DND-41 (cell line): ENCODE data around the gene FAM153A.
"Not testable (repeated sequence)": the region's sequence is repeated elsewhere in the genome, so short reads cannot be mapped to it uniquely, and the experiment has no call there.

Source experiments
- EZH2 ChIP-seq: IDR thresholded peaks from 3 replicates; pipeline ENCODE4 v1.6.1; 2012; ENCODE audit warnings: borderline replicate concordance, low read depth, mild to moderate bottlenecking, moderate library complexity, low read length, inconsistent platforms; ENCODE audit not compliant: severe bottlenecking
- TF ChIP-seq, protein P1 (sequence below): IDR thresholded peaks from 2 replicates; pipeline ENCODE4 v1.5.1; 2012; ENCODE audit warnings: borderline replicate concordance, low read length, moderate library complexity, mild to moderate bottlenecking; ENCODE audit not compliant: poor library complexity, severe bottlenecking; ENCODE audit errors: extremely low read depth

DNA sequence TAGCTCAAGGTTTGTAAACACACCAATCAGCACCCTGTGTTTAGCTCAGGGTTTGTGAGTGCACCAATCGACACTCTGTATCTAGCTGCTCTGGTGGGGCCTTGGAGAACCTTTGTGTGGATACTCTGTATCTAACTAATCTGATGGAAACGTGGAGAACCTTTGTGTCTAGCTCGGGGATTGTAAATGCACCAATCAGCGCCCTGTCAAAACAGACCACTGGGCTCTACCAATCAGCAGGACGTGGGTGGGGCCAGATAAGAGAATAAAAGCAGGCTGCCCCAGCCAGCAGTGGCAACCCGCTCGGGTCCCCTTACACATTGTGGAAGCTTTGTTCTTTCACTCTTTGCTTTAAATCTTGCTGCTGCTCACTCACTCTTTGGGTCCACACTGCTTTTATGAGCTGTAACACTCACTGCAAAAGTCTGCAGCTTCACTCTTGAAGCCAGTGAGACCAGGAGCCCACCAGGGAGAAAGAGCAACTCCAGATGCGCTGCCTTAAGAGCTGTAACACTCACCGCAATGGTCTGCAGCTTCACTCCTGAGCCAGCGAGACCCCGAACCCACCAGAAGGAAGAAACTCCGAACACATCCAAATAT lies 93.6 kb downstream of the FAM153A start:
- TF ChIP-seq, protein P1, sequence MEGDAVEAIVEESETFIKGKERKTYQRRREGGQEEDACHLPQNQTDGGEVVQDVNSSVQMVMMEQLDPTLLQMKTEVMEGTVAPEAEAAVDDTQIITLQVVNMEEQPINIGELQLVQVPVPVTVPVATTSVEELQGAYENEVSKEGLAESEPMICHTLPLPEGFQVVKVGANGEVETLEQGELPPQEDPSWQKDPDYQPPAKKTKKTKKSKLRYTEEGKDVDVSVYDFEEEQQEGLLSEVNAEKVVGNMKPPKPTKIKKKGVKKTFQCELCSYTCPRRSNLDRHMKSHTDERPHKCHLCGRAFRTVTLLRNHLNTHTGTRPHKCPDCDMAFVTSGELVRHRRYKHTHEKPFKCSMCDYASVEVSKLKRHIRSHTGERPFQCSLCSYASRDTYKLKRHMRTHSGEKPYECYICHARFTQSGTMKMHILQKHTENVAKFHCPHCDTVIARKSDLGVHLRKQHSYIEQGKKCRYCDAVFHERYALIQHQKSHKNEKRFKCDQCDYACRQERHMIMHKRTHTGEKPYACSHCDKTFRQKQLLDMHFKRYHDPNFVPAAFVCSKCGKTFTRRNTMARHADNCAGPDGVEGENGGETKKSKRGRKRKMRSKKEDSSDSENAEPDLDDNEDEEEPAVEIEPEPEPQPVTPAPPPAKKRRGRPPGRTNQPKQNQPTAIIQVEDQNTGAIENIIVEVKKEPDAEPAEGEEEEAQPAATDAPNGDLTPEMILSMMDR: not testable (repeated sequence)
- not testable (repeated sequence) for TF ChIP-seq EZH2
